ENCODE data around the gene HNRNPC.

HNRNPC gene

DNA sequence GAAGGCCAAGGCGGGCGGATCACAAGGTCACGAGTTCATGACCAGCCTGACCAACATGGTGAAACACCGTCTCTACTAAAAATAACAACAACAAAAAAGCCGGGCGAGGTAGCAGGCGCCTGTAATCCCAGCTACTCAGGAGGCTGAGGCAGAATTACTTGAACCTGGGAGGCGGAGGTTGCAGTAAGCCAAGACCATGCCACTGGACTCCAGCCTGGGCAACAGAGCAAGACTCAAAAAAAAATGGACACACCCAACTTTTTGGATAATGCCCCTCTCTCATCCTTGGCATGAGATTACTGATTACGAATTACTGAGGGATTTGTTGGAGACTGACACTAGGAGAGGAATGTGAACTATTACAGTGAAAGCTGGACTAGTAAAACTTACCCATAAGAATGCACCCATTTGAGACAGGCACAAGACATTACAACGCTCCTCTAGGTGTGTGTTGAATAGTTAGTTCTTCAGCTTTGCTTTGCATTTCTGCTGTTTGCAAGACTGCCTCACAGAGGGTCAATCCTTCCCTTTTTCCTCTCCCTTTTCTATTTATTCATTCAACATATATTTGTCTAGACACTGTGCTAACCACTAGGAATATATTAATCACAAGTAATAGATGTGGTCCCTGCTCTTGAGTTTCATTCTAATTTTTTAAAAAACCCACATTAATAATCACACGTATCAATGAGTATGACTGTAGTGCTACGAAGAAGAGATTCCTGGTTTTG lies 67.3 kb downstream of the HNRNPC start:
- Histone ChIP-seq H3K9me3 (ENCODE audit: control insufficient read depth in 2 of 2, low read length in 2 of 2) (no peaks in the 10 kb centered on the region), H3K4me3 (ENCODE audit: low read length in 2 of 2) (no peak overlapping the region), H3K9ac (ENCODE audit: low read length in 2 of 2) (no peak overlapping the region), H3K36me3 (ENCODE audit: control insufficient read depth in 2 of 2, insufficient read depth in 2 of 2, low read length in 2 of 2) (peaks cover 2 to 14% of the 10 kb centered on the region in 2 donors), H3K27me3 (ENCODE audit: control insufficient read depth in 1 of 2, insufficient read depth in 2 of 2, low read length in 2 of 2) (no peaks in the 10 kb centered on the region), H3K4me1 (ENCODE audit: control insufficient read depth, insufficient read depth, low read length) (no peaks in the 10 kb centered on the region), H3K27ac (ENCODE audit: low read length) (no peak overlapping the region)

GRCh38 chr14:21200752-21201461 lies 68.3 kb downstream of the HNRNPC start:
- Histone ChIP-seq H3K4me3 (ENCODE audit: low read length in 2 of 2) (no peak overlapping the region), H3K9me3 (ENCODE audit: control insufficient read depth in 2 of 2, low read length in 2 of 2) (no peaks in the 10 kb centered on the region), H3K27ac (ENCODE audit: low read length) (no peak overlapping the region), H3K9ac (ENCODE audit: low read length in 2 of 2) (no peak overlapping the region), H3K36me3 (ENCODE audit: control insufficient read depth in 2 of 2, insufficient read depth in 2 of 2, low read length in 2 of 2) (peaks cover 2 to 10% of the 10 kb centered on the region in 2 donors), H3K4me1 (ENCODE audit: control insufficient read depth, insufficient read depth, low read length) (no peaks in the 10 kb centered on the region), H3K27me3 (ENCODE audit: control insufficient read depth in 1 of 2, insufficient read depth in 2 of 2, low read length in 2 of 2) (no peaks in the 10 kb centered on the region)

- peaks cover 2 to 5% of the 10 kb centered on the region in 2 donors for H3K36me3 ChIP-seq (ENCODE audit: control insufficient read depth in 2 of 2, insufficient read depth in 2 of 2, low read length in 2 of 2)
- no peak overlapping the region for H3K4me3 ChIP-seq (ENCODE audit: low read length in 2 of 2)
- no peaks in the 10 kb centered on the region for H3K4me1 ChIP-seq (ENCODE audit: control insufficient read depth, insufficient read depth, low read length)
- H3K27me3 ChIP-seq (ENCODE audit: control insufficient read depth in 1 of 2, insufficient read depth in 2 of 2, low read length in 2 of 2): no peaks in the 10 kb centered on the region
- H3K9me3 ChIP-seq (ENCODE audit: control insufficient read depth in 2 of 2, low read length in 2 of 2): no peaks in the 10 kb centered on the region
- H3K27ac ChIP-seq (ENCODE audit: low read length): no peak overlapping the region
- H3K9ac ChIP-seq (ENCODE audit: low read length in 2 of 2): no peak overlapping the region
Observed at GRCh38 chr14:21199611-21200560, 69.4 kb downstream of the HNRNPC start.

- no peaks in the 10 kb centered on the region for H3K9me3 ChIP-seq (ENCODE audit: control insufficient read depth in 2 of 2, low read length in 2 of 2)
- H3K4me1 ChIP-seq (ENCODE audit: control insufficient read depth, insufficient read depth, low read length): no peaks in the 10 kb centered on the region
- no peak overlapping the region for H3K27ac ChIP-seq (ENCODE audit: low read length)
- no peaks in the 10 kb centered on the region for H3K36me3 ChIP-seq (ENCODE audit: control insufficient read depth in 2 of 2, insufficient read depth in 2 of 2, low read length in 2 of 2)
- no peaks in the 10 kb centered on the region for H3K27me3 ChIP-seq (ENCODE audit: control insufficient read depth in 1 of 2, insufficient read depth in 2 of 2, low read length in 2 of 2)
- no peak overlapping the region for H3K4me3 ChIP-seq (ENCODE audit: low read length in 2 of 2)
- H3K9ac ChIP-seq (ENCODE audit: low read length in 2 of 2): no peak overlapping the region
Observed at GRCh38 chr14:21197418-21198205, 71.6 kb downstream of the HNRNPC start.

GRCh38 chr14:21194597-21194996 lies 74.6 kb downstream of the HNRNPC start:
- Histone ChIP-seq H3K27me3 (ENCODE audit: control insufficient read depth in 1 of 2, insufficient read depth in 2 of 2, low read length in 2 of 2) (no peaks in the 10 kb centered on the region), H3K4me1 (ENCODE audit: control insufficient read depth, insufficient read depth, low read length) (peaks cover 13% of the 10 kb centered on the region), H3K9me3 (ENCODE audit: control insufficient read depth in 2 of 2, low read length in 2 of 2) (no peaks in the 10 kb centered on the region), H3K9ac (ENCODE audit: low read length in 2 of 2) (no peak overlapping the region), H3K4me3 (ENCODE audit: low read length in 2 of 2) (no peak overlapping the region), H3K27ac (ENCODE audit: low read length) (no peak overlapping the region), H3K36me3 (ENCODE audit: control insufficient read depth in 2 of 2, insufficient read depth in 2 of 2, low read length in 2 of 2) (no peaks in the 10 kb centered on the region)

GRCh38 chr14:21192875-21193535 lies 76.2 kb downstream of the HNRNPC start:
- Histone ChIP-seq H3K36me3 (ENCODE audit: control insufficient read depth in 2 of 2, insufficient read depth in 2 of 2, low read length in 2 of 2) (no peaks in the 10 kb centered on the region), H3K9me3 (ENCODE audit: control insufficient read depth in 2 of 2, low read length in 2 of 2) (no peaks in the 10 kb centered on the region), H3K27ac (ENCODE audit: low read length) (no peak overlapping the region), H3K9ac (ENCODE audit: low read length in 2 of 2) (no peak overlapping the region), H3K4me1 (ENCODE audit: control insufficient read depth, insufficient read depth, low read length) (peaks cover 13% of the 10 kb centered on the region), H3K27me3 (ENCODE audit: control insufficient read depth in 1 of 2, insufficient read depth in 2 of 2, low read length in 2 of 2) (no peaks in the 10 kb centered on the region), H3K4me3 (ENCODE audit: low read length in 2 of 2) (no peak overlapping the region)

DNA sequence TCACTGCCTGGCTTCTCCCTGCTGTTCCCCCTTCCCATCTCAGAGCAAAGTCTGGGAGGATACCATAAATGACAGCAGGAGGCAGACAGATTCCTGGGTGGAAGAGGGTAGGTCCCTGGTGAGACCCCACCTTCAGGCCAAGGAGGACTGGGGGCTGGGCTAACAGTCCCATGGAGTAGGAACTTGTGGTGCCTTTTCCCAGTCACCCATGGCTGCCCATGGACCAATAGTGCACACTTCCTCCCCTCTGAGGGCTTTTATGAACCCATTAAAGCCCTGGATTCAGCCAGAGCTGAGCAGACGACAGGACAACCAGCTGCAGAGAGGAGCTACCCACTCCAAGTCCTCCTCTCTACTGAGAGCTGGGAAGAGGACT lies 76.8 kb downstream of the HNRNPC start:
- Histone ChIP-seq H3K4me1 (ENCODE audit: control insufficient read depth, insufficient read depth, low read length) (peaks cover 13% of the 10 kb centered on the region), H3K9me3 (ENCODE audit: control insufficient read depth in 2 of 2, low read length in 2 of 2) (no peaks in the 10 kb centered on the region), H3K27ac (ENCODE audit: low read length) (no peak overlapping the region), H3K9ac (ENCODE audit: low read length in 2 of 2) (peak overlapping the region in 1 of 2 donors; percentile 22), H3K36me3 (ENCODE audit: control insufficient read depth in 2 of 2, insufficient read depth in 2 of 2, low read length in 2 of 2) (no peaks in the 10 kb centered on the region), H3K4me3 (ENCODE audit: low read length in 2 of 2) (peak overlapping the region; percentile 67 to 75), H3K27me3 (ENCODE audit: control insufficient read depth in 1 of 2, insufficient read depth in 2 of 2, low read length in 2 of 2) (no peaks in the 10 kb centered on the region)

DNA sequence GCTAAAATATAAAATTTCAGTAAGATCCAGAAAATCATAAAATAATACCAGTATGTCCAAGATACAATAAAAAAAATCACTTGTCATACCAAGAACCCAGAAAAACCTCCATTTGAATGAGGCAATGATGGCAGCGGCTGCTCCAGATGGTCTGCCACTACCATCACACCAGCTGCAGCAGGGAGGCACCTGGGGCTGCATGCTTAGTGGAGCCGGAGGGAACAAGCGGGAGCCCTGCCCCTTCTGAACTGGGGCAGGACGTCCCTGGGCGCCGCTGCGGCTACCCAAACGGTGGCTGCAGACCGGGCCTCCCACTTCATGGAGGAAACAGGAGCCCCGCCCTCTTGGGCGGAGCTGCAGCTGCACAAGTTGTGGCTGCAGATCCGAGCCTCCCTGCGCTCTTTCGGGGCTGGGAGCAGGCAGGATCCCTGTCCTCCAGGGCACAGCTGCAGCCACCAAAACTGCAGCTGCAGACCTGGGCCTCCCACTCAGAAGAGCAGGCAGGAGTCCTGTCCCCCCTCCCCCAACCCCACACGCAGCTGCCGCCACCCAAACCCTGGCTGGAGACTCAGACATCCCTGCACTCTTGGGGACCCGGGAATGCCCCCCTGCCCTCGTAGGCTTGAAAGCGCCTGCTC lies 77.3 kb downstream of the HNRNPC start:
- peaks cover 13% of the 10 kb centered on the region for H3K4me1 ChIP-seq (ENCODE audit: control insufficient read depth, insufficient read depth, low read length)
- H3K36me3 ChIP-seq (ENCODE audit: control insufficient read depth in 2 of 2, insufficient read depth in 2 of 2, low read length in 2 of 2): no peaks in the 10 kb centered on the region
- H3K9me3 ChIP-seq (ENCODE audit: control insufficient read depth in 2 of 2, low read length in 2 of 2): no peaks in the 10 kb centered on the region
- no peaks in the 10 kb centered on the region for H3K27me3 ChIP-seq (ENCODE audit: control insufficient read depth in 1 of 2, insufficient read depth in 2 of 2, low read length in 2 of 2)
- peak overlapping the region; percentile 21 to 22 for H3K9ac ChIP-seq (ENCODE audit: low read length in 2 of 2)
- H3K27ac ChIP-seq (ENCODE audit: low read length): no peak overlapping the region
- peak overlapping the region; percentile 67 to 75 for H3K4me3 ChIP-seq (ENCODE audit: low read length in 2 of 2)

DNA sequence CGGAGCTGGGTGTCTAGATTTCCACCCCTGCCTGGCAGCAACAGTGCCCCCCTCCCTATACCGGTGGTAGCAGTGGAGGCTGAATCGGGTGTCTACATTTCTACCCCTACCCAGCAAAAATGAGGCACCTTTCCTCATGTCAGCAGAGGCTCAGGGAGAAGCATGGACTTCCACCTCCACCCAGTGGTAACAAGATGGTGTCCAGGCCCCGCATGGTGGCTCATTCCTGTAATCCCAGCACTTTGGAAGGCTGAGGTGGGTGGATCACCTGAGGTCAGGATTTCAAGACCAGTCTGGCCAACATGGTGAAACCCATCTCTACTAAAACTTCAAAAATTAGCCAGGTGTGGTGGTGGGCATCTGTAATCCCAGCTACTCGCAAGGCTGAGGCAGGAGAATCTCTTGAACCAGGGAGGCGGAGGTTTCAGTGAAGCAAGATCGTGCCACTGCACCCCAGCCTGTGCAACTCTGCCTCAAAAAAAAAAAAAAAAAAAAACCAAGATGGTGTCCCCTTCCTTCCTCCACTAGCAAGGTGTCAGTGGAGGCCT lies 77.9 kb downstream of the HNRNPC start:
- peak overlapping the region; percentile 67 to 75 for H3K4me3 ChIP-seq (ENCODE audit: low read length in 2 of 2)
- no peaks in the 10 kb centered on the region for H3K27me3 ChIP-seq (ENCODE audit: control insufficient read depth in 1 of 2, insufficient read depth in 2 of 2, low read length in 2 of 2)
- H3K9ac ChIP-seq (ENCODE audit: low read length in 2 of 2): no peak overlapping the region
- no peaks in the 10 kb centered on the region for H3K9me3 ChIP-seq (ENCODE audit: control insufficient read depth in 2 of 2, low read length in 2 of 2)
- no peak overlapping the region for H3K27ac ChIP-seq (ENCODE audit: low read length)
- H3K4me1 ChIP-seq (ENCODE audit: control insufficient read depth, insufficient read depth, low read length): peaks cover 13% of the 10 kb centered on the region
- no peaks in the 10 kb centered on the region for H3K36me3 ChIP-seq (ENCODE audit: control insufficient read depth in 2 of 2, insufficient read depth in 2 of 2, low read length in 2 of 2)
